ENCODE data around the gene TMEM63C.

GRCh38 chr14:77240336-77240915, 58.8 kb downstream of the TMEM63C start:
- TF ChIP-seq POLR2A (IDR thresholded peaks at IDR 0.05) (no peak), CTCF (IDR thresholded peaks at IDR 0.05) (no peak)
